Choroid plexus epithelial cell (primary cell): ENCODE data around the gene LRRC8E.

ENCODE experiments used
- DNase-seq: peaks from one replicate; pipeline ENCODE4 v3.0.0-alpha.2; 2010; ENCODE audit warnings: low read depth
- H3K4me3 ChIP-seq: 2 replicates; pipeline ENCODE4 v1.5.1; 2011; ENCODE audit warnings: low read depth, mild to moderate bottlenecking, control low read depth, low read length, moderate library complexity
- TF ChIP-seq, protein P1 (sequence below): conservative IDR thresholded peaks from 2 replicates; pipeline ENCODE4 v1.5.1; 2011; ENCODE audit warnings: low read depth, mild to moderate bottlenecking, control low read depth, inconsistent platforms, low read length, moderate library complexity

Gene LRRC8E

GRCh38 chr19:7941895-7942596 lies 53.7 kb downstream of the LRRC8E start:
- TF ChIP-seq, protein P1, sequence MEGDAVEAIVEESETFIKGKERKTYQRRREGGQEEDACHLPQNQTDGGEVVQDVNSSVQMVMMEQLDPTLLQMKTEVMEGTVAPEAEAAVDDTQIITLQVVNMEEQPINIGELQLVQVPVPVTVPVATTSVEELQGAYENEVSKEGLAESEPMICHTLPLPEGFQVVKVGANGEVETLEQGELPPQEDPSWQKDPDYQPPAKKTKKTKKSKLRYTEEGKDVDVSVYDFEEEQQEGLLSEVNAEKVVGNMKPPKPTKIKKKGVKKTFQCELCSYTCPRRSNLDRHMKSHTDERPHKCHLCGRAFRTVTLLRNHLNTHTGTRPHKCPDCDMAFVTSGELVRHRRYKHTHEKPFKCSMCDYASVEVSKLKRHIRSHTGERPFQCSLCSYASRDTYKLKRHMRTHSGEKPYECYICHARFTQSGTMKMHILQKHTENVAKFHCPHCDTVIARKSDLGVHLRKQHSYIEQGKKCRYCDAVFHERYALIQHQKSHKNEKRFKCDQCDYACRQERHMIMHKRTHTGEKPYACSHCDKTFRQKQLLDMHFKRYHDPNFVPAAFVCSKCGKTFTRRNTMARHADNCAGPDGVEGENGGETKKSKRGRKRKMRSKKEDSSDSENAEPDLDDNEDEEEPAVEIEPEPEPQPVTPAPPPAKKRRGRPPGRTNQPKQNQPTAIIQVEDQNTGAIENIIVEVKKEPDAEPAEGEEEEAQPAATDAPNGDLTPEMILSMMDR: no peak
- no peak for DNase-seq
- H3K4me3 ChIP-seq: no peak overlapping the region

DNA sequence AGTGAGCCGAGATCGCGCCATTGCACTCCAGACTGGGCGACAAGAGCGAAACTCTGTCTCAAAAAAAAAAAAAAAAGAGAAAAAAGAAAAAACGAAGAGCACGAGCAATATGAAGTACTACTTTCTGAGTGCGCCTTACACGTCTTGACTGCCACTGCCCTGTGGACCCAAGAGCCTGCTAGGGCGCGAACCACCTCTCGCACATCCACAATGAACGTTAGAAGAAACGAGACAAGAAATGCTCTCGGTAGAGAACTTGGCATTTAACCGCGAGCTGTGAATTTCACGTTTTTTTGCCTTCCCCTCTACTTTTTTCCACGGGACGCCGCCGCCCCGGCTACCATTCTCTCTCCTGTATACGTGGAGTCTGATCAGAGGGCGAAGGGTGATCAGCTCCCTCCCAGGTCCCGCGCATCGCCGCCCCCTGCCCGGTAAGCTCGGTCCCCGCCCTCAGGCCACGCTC lies 54.7 kb downstream of the LRRC8E start:
- TF ChIP-seq, protein P1: no peak
- DNase-seq: no peak
- peak overlapping the region; percentile 75 for H3K4me3 ChIP-seq

GRCh38 chr19:7943444-7944176 lies 55.3 kb downstream of the LRRC8E start, which contains the start of gene TIMM44:
Gene TIMM44, minus strand, starts transcription at chr19:7943666. Its CDS starts 15 bp downstream, at chr19:7943651.
- TF ChIP-seq, protein P1: no peak
- peak; percentile 100 for DNase-seq
- H3K4me3 ChIP-seq: peak within 1 kb of the TSS; percentile 75

DNA sequence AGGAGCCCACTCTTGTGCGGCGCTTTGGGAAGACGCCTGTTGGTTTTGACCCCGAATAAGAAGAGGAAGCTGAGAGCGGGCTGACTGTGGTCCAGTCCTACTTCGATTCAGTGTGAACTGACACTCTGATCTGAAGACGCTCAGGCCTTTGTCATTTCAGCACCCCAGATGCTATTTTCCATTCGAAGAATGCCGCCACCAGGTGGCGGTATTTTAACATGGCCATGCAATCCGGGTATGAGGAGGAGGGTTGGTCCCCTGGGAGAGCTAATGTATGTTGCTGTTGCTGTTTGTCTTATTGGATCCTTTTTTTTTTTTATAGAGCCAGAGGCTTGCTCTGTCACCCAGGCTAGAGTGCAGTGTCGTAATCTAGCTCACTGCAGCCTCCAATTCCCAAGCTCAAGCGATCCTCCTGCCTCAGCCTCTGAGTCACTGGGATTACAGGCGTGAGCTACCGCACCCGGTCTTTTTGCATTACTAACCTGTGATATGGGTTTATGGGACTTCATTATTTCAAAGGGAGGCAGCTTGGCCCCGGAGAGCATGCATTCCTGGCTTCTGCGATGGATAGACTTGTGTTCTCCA lies 56.0 kb downstream of the LRRC8E start:
- H3K4me3 ChIP-seq: peak overlapping the region; percentile 75
- TF ChIP-seq, protein P1: peak; percentile 86
- DNase-seq: peak; percentile 96

- TF ChIP-seq, protein P1: no peak
- DNase-seq: peak; percentile 39
- no peak overlapping the region for H3K4me3 ChIP-seq
These were observed 59.6 kb downstream of the LRRC8E start for GRCh38 chr19:7947939-7948338.
